Tibial nerve (tissue), 4 donors: ENCODE data around the gene VKORC1. TPM values are rescaled to one million over a fixed set of nuclear protein-coding genes. Genes with fewer than 3 reads are reported as not detected.

ENCODE experiments used
- DNase-seq, 2 donors: peaks; one replicate each; pipeline ENCODE4 v3.0.0-alpha.2; 2019; ENCODE audit warnings: low spot score in 2 of 2
- H3K27ac ChIP-seq, 4 donors: fragments of 200-600 bp; sonication (generic) in 3 of 4; one replicate each; pipeline ENCODE4 v1.5.1; 2017 to 2019; ENCODE audit warnings: mild to moderate bottlenecking in 1 of 4
- H3K27me3 ChIP-seq, 2 donors: fragments of 200-600 bp; sonication (generic) in 1 of 2; one replicate each; pipeline versions ENCODE4 v1.5.1 to v1.6.0; 2017 to 2019
- H3K36me3 ChIP-seq, 3 donors: fragments of 200-600 bp; sonication (generic); one replicate each; pipeline ENCODE4 v1.5.1; 2018 to 2019
- H3K4me1 ChIP-seq, 4 donors: fragments of 200-600 bp; sonication (generic) in 3 of 4; one replicate each; pipeline ENCODE4 v1.5.1; 2017 to 2019
- H3K4me3 ChIP-seq, 4 donors: fragments of 200-600 bp; sonication (generic) in 3 of 4; one replicate each; pipeline ENCODE4 v1.5.1; 2017 to 2019; ENCODE audit warnings: mild to moderate bottlenecking in 1 of 4, moderate library complexity in 1 of 4
- H3K9me3 ChIP-seq, 4 donors: fragments of 200-600 bp; sonication (generic) in 3 of 4; one replicate each; pipeline ENCODE4 v1.5.1; 2017 to 2019
- EP300 ChIP-seq, 2 donors: sonication (generic); formaldehyde crosslinking; IDR thresholded peaks; one replicate each; pipeline ENCODE4 v1.6.1; 2017; ENCODE audit warnings: antibody characterized with exemption in 2 of 2, mild to moderate bottlenecking in 1 of 2
- POLR2A ChIP-seq, 2 donors: fragments of 450-650 bp; IDR thresholded peaks; one replicate each; pipeline ENCODE4 v1.6.1; 2017; ENCODE audit warnings: antibody characterized with exemption in 2 of 2, mild to moderate bottlenecking in 2 of 2, moderate library complexity in 2 of 2
- WGBS, 2 donors: methylation state at CpG; one replicate each; pipeline ENCODE4 v1.1.5; 2018; 5-methylcytosine and 5-hydroxymethylcytosine counted together
- total RNA-seq, 4 donors: library from RNA; depleted of rRNA; stranded (reverse); fragments of >200 nt; gene quantifications; one replicate each; pipeline ENCODE4 v1.1.0, GENCODE V29; 2016
- TF ChIP-seq, protein P1 (sequence below), 5 experiments: fragments of 200-600 bp in 3 of 5; fragments of 450-650 bp in 2 of 5; sonication (generic) in 3 of 5; IDR thresholded peaks; one replicate each; pipeline ENCODE4 v1.5.1; 2016 to 2019; ENCODE audit warnings: antibody characterized with exemption in 5 of 5, mild to moderate bottlenecking in 3 of 5, moderate library complexity in 2 of 5

VKORC1 gene
- total RNA-seq, 4 donors from 2014 or later, result 114 to 180 (median 136) TPM

DNA sequence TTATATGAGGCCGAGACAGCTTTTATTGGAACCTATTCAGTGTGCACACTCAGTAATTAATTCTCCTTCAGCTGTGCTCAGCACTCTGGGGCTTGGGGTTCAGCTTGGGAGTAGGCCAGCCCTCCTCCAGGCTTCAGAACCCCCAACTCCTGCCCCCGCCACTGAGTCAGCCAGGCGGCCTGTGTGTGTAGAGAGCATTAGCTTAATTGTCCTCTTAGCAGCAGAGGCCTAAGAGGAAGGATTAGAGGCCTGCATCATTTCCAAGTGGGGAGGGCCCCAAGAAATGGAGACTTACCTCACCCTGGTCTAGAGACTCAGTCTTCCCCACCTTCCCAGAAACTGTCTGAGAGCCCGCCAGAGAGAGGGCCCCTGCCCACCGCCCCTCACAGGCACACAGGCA, 6.6 kb downstream of the VKORC1 start:
- Histone ChIP-seq H3K27me3 (no peaks in the 10 kb centered on the region), H3K4me3 (no peak overlapping the region), H3K36me3 (peaks cover 0 to 88% (median 0%) of the 10 kb centered on the region in 3 donors), H3K27ac (no peak overlapping the region), H3K9me3 (no peaks in the 10 kb centered on the region), H3K4me1 (peaks cover 0 to 6% (median 2%) of the 10 kb centered on the region in 4 donors)
- TF ChIP-seq EP300 (IDR thresholded peaks at IDR 0.05) (no peak), POLR2A (IDR thresholded peaks at IDR 0.05) (no peak)
- TF ChIP-seq, protein P1, sequence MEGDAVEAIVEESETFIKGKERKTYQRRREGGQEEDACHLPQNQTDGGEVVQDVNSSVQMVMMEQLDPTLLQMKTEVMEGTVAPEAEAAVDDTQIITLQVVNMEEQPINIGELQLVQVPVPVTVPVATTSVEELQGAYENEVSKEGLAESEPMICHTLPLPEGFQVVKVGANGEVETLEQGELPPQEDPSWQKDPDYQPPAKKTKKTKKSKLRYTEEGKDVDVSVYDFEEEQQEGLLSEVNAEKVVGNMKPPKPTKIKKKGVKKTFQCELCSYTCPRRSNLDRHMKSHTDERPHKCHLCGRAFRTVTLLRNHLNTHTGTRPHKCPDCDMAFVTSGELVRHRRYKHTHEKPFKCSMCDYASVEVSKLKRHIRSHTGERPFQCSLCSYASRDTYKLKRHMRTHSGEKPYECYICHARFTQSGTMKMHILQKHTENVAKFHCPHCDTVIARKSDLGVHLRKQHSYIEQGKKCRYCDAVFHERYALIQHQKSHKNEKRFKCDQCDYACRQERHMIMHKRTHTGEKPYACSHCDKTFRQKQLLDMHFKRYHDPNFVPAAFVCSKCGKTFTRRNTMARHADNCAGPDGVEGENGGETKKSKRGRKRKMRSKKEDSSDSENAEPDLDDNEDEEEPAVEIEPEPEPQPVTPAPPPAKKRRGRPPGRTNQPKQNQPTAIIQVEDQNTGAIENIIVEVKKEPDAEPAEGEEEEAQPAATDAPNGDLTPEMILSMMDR (IDR thresholded peaks at IDR 0.05), result no peak
- WGBS, 2 donors, result 69 to 74% methylated on average over 5 of the region's 5 CpGs
- no peak for DNase-seq

DNA sequence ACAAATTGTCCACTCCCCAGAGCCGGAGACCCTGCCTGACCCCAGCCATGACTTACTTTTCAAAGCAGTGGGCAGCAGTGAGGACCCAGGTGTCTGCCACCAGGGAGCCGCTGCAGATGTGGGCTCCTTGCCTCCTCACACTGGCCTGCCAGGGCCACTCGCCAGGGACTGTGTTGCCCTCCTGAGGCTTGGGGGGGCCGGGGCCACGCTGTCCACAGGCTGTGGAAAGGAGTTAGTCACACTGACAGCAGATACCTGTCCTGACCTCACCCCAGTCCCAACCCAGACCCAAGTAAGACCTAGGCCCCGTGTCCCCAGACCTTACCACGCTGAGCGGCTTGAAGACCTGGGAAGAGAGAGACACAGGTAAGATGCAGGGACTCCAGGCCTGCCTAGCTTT, 7.1 kb downstream of the VKORC1 start:
- no peak for TF ChIP-seq EP300 (IDR thresholded peaks at IDR 0.05)
- TF ChIP-seq, protein P1 (IDR thresholded peaks at IDR 0.05), result no peak
- no peak for TF ChIP-seq POLR2A (IDR thresholded peaks at IDR 0.05)
- no peak overlapping the region for H3K4me3 ChIP-seq
- 66 to 87% methylated on average over 7 to 8 of the region's 8 CpGs for WGBS, 2 donors
- DNase-seq, result no peak
- no peaks in the 10 kb centered on the region for H3K27me3 ChIP-seq
- H3K4me1 ChIP-seq, result peaks cover 0 to 6% (median 0%) of the 10 kb centered on the region in 4 donors
- H3K36me3 ChIP-seq, result peaks cover 0 to 93% (median 0%) of the 10 kb centered on the region in 3 donors
- no peaks in the 10 kb centered on the region for H3K9me3 ChIP-seq
- no peak overlapping the region for H3K27ac ChIP-seq

DNA sequence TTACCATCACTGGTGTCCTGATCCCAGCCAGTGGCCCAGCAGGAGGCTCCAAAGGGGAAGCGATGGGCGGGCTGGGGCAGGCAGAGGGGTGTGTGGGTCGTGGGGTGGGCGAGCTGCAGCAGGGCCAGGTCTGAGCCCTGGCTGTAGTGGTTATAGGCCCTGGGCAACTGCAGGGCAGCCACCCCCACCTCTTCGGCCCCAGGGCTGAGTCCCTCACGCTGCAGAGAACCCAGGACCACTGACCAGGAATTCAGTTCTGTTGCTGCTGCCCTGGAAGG, 8.0 kb downstream of the VKORC1 start:
- WGBS, 2 donors, result 83 to 88% methylated on average over 6 of the region's 6 CpGs
- Histone ChIP-seq H3K9me3 (no peaks in the 10 kb centered on the region), H3K27ac (no peak overlapping the region), H3K4me1 (peaks cover 0 to 14% (median 0%) of the 10 kb centered on the region in 4 donors), H3K4me3 (no peak overlapping the region), H3K36me3 (peaks cover 0 to 98% (median 0%) of the 10 kb centered on the region in 3 donors), H3K27me3 (no peaks in the 10 kb centered on the region)
- TF ChIP-seq, protein P1 (IDR thresholded peaks at IDR 0.05), result no peak
- TF ChIP-seq POLR2A (IDR thresholded peaks at IDR 0.05) (no peak), EP300 (IDR thresholded peaks at IDR 0.05) (no peak)
- no peak for DNase-seq

DNA sequence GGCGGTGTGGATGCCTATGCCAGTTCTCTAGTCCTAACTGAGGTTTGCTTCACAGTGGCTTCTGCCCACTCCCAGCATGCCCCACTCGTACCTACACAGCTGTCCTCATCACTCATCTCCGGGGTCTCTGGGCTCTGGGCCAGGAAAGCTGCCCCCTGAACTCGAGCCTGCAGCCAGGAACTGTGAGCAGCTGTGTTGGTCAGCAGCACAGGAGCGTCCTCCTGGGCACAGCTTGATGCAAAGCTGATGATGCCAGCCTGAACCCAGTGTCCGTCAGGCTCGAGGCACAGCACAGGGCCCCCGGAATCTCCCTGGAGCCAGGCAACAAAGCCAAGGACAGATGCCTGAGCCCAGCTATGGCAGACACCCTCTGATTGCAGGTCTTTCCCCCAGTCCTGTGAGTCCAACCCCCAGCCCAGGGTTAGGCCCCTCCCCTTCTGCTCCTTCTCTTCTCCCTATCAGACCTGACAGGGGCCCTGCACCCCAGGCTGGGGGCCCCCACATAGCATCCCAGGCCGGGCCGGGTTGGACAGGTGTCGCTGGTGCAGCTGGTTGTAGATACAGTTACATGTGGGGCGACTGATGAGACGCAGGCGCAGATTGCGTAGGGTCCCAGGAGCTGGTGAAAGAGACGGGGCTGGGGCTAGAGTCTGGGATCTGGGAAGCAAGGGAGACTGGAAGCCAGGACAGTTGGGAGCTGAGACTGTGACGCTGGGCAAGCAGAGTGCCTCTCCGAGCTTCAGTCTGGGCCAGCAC, 8.5 kb downstream of the VKORC1 start:
- DNase-seq, result no peak
- H3K9me3 ChIP-seq, result no peaks in the 10 kb centered on the region

DNA sequence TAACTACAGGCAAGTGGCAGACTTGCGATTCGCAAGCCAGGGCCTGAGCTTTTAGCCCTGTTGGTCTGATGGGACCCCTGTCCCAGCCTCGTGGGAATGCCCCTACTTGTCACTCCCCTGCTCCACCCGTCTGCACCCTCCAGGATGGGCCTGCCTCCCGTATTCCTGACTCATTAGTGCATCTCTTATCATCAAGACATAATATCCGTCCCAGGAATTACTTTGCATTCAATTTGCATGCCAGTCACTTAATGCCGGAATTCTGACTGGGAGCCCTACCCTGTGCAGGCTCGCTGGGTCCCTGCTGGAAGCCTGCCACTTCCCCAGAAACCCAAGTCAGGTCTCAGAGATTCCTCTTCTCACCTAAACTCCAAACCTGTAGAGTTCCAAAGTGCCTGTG, 9.2 kb downstream of the VKORC1 start:
- no peak overlapping the region for H3K27ac ChIP-seq
- H3K9me3 ChIP-seq, result no peaks in the 10 kb centered on the region
- no peak overlapping the region for H3K4me3 ChIP-seq
- WGBS, 2 donors, result 82 to 86% methylated on average over 8 of the region's 8 CpGs
- H3K36me3 ChIP-seq, result peaks cover 0 to 98% (median 0%) of the 10 kb centered on the region in 3 donors
- TF ChIP-seq, protein P1 (IDR thresholded peaks at IDR 0.05), result no peak
- TF ChIP-seq POLR2A (IDR thresholded peaks at IDR 0.05), result no peak
- TF ChIP-seq EP300 (IDR thresholded peaks at IDR 0.05), result no peak
- peaks cover 0 to 25% (median 0%) of the 10 kb centered on the region in 4 donors for H3K4me1 ChIP-seq
- no peak for DNase-seq
- H3K27me3 ChIP-seq, result no peaks in the 10 kb centered on the region

More for the DNA sequence above, 8.5 kb downstream of the VKORC1 start:
- Histone ChIP-seq H3K4me3 (no peak overlapping the region), H3K27me3 (no peaks in the 10 kb centered on the region), H3K27ac (no peak overlapping the region), H3K36me3 (peaks cover 0 to 98% (median 0%) of the 10 kb centered on the region in 3 donors), H3K4me1 (peaks cover 0 to 19% (median 0%) of the 10 kb centered on the region in 4 donors)
- WGBS, 2 donors, result 75 to 83% methylated on average over 14 to 18 of the region's 18 CpGs
- TF ChIP-seq, protein P1 (IDR thresholded peaks at IDR 0.05), result no peak
- TF ChIP-seq EP300 (IDR thresholded peaks at IDR 0.05), result no peak
- TF ChIP-seq POLR2A (IDR thresholded peaks at IDR 0.05), result no peak
